ENCODE data around the gene CD99.

GRCh38 chrX:2676794-2677675 lies 14.1 kb upstream of the CD99 start:
- TF ChIP-seq ZNF274 (IDR thresholded peaks at IDR 0.05; ENCODE audit: low read depth, low read length) (no peak), YY1 (IDR thresholded peaks at IDR 0.05; ENCODE audit: insufficient read depth, insufficient read length) (no peak), SUZ12 (IDR thresholded peaks at IDR 0.05; ENCODE audit: extremely low read depth, insufficient read depth, insufficient read length) (no peak)
